ENCODE results near the gene CNPY1. TPM values are rescaled to one million over a fixed set of nuclear protein-coding genes. Genes with fewer than 3 reads are reported as not detected.

CNPY1 gene
- total and polyA plus RNA-seq, 8 donors = 0.18 TPM; not detected in 7

GRCh38 chr7:155560982-155561686 is 14.8 kb upstream of the CNPY1 start:
- Histone ChIP-seq H3K4me1 (no peaks in the 10 kb centered on the region), H3K27me3 (peaks cover 0 to 38% (median 0%) of the 10 kb centered on the region in 3 donors), H3K27ac (no peak overlapping the region), H3K36me3 (no peaks in the 10 kb centered on the region), H3K4me3 (no peak overlapping the region), H3K9me3 (no peaks in the 10 kb centered on the region)
- DNase-seq = no peak
- intact Hi-C loops (cut with DNase I; ENCODE audit: low total_unique reads) = no loop called here
- whole genome bisulfite sequencing, 5 donors = 78 to 83% (median 82%) methylated on average over 18 of the region's 18 CpGs
- TF ChIP-seq CTCF (IDR thresholded peaks at IDR 0.05) = no peak
- TF ChIP-seq POLR2A (IDR thresholded peaks at IDR 0.05) = no peak
- TF ChIP-seq POLR2AphosphoS5 (IDR thresholded peaks at IDR 0.05) = no peak
- no peak for TF ChIP-seq EP300 (IDR thresholded peaks at IDR 0.05)

- H3K27me3 ChIP-seq = peaks cover 0 to 46% (median 0%) of the 10 kb centered on the region in 3 donors
- H3K9me3 ChIP-seq = no peaks in the 10 kb centered on the region
- WGBS, 5 donors = 62 to 80% (median 67%) methylated on average over 20 to 21 of the region's 21 CpGs
- no peaks in the 10 kb centered on the region for H3K4me1 ChIP-seq
- H3K36me3 ChIP-seq = no peaks in the 10 kb centered on the region
- no peak overlapping the region for H3K4me3 ChIP-seq
- no peak overlapping the region for H3K27ac ChIP-seq
- TF ChIP-seq EP300 (IDR thresholded peaks at IDR 0.05) (no peak), POLR2A (IDR thresholded peaks at IDR 0.05) (no peak), POLR2AphosphoS5 (IDR thresholded peaks at IDR 0.05) (no peak), CTCF (IDR thresholded peaks at IDR 0.05) (no peak)
- no peak for DNase-seq
- intact Hi-C loops (cut with DNase I; ENCODE audit: low total_unique reads) = no loop called here
Observed at GRCh38 chr7:155560196-155560885, 14.0 kb upstream of the CNPY1 start.

DNA sequence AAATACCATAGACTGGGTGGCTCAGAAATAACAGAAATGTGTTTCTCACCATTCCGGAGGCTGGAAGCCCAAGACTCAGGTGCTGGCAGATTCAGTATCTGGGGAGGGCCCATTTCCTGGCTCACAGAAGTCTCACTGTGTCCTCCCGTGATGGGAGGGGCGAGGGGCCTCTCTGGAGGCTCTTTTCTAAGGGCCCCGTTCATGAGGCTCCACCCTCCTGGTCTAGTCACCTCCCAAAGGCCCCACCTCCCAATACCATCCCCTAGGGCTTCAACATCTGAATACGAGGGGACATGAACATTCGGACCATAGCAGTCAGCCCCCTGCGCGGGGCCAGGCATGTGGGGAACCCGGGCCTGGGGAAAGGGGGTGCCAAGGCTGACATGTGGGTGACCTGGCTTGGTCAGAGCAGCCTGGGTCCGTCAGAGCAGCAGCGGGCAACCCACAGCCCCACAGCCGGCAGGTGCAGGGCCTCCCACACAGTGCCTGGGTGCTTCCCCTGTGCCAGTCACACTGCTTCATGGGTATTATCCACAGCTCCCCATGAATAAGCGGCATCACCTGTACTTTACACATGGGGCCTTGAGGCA is 13.3 kb upstream of the CNPY1 start:
- no peak overlapping the region for H3K4me3 ChIP-seq
- no peak for TF ChIP-seq POLR2A (IDR thresholded peaks at IDR 0.05)
- WGBS, 5 donors = 80 to 83% (median 81%) methylated on average over 10 to 13 of the region's 13 CpGs
- intact Hi-C loops (cut with DNase I; ENCODE audit: low total_unique reads) = loop anchor here (10.0 kb wide), 1 partner anchor 65 kb away; no protein-coding TSS in a partner anchor
- no peak overlapping the region for H3K27ac ChIP-seq
- H3K27me3 ChIP-seq = peaks cover 0 to 53% (median 0%) of the 10 kb centered on the region in 3 donors
- DNase-seq = no peak
- H3K9me3 ChIP-seq = no peaks in the 10 kb centered on the region
- H3K36me3 ChIP-seq = no peaks in the 10 kb centered on the region
- H3K4me1 ChIP-seq = no peaks in the 10 kb centered on the region

DNA sequence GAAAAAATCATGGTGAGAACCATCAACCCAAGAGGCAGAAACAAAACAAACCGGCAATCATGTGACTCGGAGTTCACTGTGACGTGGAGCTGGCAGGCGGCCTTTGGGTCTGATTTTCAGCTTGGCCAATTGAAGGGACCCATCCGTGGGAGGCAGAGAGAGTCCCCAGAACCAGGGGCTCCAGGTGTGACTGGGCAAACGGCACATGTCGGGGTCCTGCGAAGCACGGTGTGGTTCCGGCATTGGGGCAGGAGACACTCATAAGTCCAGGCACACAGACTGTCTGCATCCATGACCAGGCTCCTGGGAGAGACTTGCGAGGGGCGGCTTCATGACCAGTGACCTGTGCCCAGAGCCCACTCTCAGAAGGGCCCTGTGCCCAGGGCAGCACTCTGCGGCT is 12.6 kb upstream of the CNPY1 start:
- H3K4me1 ChIP-seq = no peaks in the 10 kb centered on the region
- H3K4me3 ChIP-seq = no peak overlapping the region
- TF ChIP-seq POLR2AphosphoS5 (IDR thresholded peaks at IDR 0.05) (no peak), EP300 (IDR thresholded peaks at IDR 0.05) (no peak), POLR2A (IDR thresholded peaks at IDR 0.05) (no peak)
- intact Hi-C loops (cut with DNase I; ENCODE audit: low total_unique reads) = loop anchor here (10.0 kb wide), 1 partner anchor 64 kb away; no protein-coding TSS in a partner anchor
- H3K27ac ChIP-seq = no peak overlapping the region
- peaks cover 0 to 55% (median 0%) of the 10 kb centered on the region in 3 donors for H3K27me3 ChIP-seq
- peaks cover 0 to 4% (median 0%) of the 10 kb centered on the region in 4 donors for H3K9me3 ChIP-seq
- no peaks in the 10 kb centered on the region for H3K36me3 ChIP-seq
- DNase-seq = no peak
- 89 to 94% (median 92%) methylated on average over 12 to 13 of the region's 13 CpGs for WGBS, 5 donors

- Histone ChIP-seq H3K4me3 (no peak overlapping the region), H3K27ac (no peak overlapping the region), H3K9me3 (peaks cover 0 to 4% (median 0%) of the 10 kb centered on the region in 4 donors), H3K4me1 (no peaks in the 10 kb centered on the region), H3K27me3 (peaks cover 0 to 55% (median 0%) of the 10 kb centered on the region in 3 donors), H3K36me3 (no peaks in the 10 kb centered on the region)
- no peak for DNase-seq
- intact Hi-C loops (cut with DNase I; ENCODE audit: low total_unique reads) = loop anchor here (10.0 kb wide), 1 partner anchor 64 kb away; no protein-coding TSS in a partner anchor
- TF ChIP-seq POLR2AphosphoS5 (IDR thresholded peaks at IDR 0.05) (no peak), EP300 (IDR thresholded peaks at IDR 0.05) (no peak)
- 83 to 93% (median 93%) methylated on average over 8 of the region's 8 CpGs for WGBS, 5 donors
Observed at GRCh38 chr7:155558351-155558750, 12.0 kb upstream of the CNPY1 start.

All from stomach (tissue), 9 donors.